RWPE1 (cell line): Measurements from ENCODE around the gene HYLS1.
A peak's percentile ranks its signal among the peaks of the same experiment; 100 is the strongest.

Experiments
- CTCF ChIA-PET: fragments of 350-600 bp; sonication (Branson Sonifier 250); formaldehyde crosslinking; extraction: SDS; loops from one replicate; lab custom pipeline; 2021; lab: Yijun Ruan, JAX
- POLR2A ChIA-PET: fragments of 400-600 bp; formaldehyde crosslinking; extraction: SDS; loops from one replicate; lab custom pipeline; 2020; ENCODE audit warnings: antibody characterized with exemption; ENCODE audit not compliant: low non-redundant PET; lab: Yijun Ruan, JAX
- DNase-seq: peaks from one replicate; pipeline ENCODE4 v3.0.0; 2012; ENCODE audit warnings: low spot score
- H3K27ac ChIP-seq: fragments of 450-650 bp; 2 replicates; pipeline ENCODE4 v1.5.1; 2017
- TF ChIP-seq, protein P1 (sequence below): fragments of 450-650 bp; conservative IDR thresholded peaks from 2 replicates; pipeline ENCODE4 v1.5.1; 2017; ENCODE audit warnings: low read depth, mild to moderate bottlenecking

HYLS1 gene

DNA sequence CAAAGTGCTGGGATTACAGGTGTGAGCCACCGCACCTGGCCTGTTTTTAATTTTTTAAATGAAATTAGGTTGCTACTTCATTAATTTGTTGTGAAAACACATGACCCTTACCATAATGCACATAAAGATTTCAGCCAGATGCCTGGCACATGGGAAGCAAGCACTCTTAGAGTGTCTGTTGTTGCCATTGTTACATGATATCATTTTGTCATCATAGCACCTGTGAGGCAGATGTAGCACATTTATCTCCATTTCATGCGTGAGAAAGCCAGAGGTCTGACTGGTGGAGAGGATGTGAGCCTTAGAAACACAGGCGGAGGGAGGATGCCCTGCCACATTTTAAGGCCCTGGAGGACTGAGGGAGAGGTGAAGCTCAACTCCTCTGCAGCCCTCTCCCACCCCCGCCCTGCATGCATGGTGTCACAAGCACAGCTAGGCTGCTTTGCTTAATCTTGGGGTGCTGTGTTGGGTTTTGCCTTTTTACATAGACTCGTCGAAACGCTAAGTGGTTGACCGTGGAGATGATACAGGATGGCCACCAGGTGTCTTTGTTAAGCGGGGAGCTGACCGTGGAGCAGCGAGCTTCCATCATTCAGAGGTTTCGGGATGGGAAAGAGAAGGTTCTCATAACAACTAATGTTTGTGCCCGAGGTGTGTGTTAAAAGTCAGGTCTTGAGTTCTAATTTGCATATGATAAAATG is 30.8 kb downstream of the HYLS1 start:
- no peak for DNase-seq
- CTCF ChIA-PET = interaction anchor here (0.9 to 1.1 kb wide), 2 partner anchors 10 to 144 kb away, joined by 3 read pairs; no protein-coding TSS in a partner anchor
- POLR2A ChIA-PET = no interaction called here
- TF ChIP-seq, protein P1, sequence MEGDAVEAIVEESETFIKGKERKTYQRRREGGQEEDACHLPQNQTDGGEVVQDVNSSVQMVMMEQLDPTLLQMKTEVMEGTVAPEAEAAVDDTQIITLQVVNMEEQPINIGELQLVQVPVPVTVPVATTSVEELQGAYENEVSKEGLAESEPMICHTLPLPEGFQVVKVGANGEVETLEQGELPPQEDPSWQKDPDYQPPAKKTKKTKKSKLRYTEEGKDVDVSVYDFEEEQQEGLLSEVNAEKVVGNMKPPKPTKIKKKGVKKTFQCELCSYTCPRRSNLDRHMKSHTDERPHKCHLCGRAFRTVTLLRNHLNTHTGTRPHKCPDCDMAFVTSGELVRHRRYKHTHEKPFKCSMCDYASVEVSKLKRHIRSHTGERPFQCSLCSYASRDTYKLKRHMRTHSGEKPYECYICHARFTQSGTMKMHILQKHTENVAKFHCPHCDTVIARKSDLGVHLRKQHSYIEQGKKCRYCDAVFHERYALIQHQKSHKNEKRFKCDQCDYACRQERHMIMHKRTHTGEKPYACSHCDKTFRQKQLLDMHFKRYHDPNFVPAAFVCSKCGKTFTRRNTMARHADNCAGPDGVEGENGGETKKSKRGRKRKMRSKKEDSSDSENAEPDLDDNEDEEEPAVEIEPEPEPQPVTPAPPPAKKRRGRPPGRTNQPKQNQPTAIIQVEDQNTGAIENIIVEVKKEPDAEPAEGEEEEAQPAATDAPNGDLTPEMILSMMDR = no peak
- no peak overlapping the region for H3K27ac ChIP-seq

GRCh38 chr11:125921042-125921441 is 33.6 kb downstream of the HYLS1 start:
- no peak overlapping the region for H3K27ac ChIP-seq
- TF ChIP-seq, protein P1 = no peak
- CTCF ChIA-PET = interaction anchor here (1.0 kb wide), 1 partner anchor 273 kb away, joined by 4 read pairs; no protein-coding TSS in a partner anchor
- POLR2A ChIA-PET = no interaction called here
- no peak for DNase-seq

DNA sequence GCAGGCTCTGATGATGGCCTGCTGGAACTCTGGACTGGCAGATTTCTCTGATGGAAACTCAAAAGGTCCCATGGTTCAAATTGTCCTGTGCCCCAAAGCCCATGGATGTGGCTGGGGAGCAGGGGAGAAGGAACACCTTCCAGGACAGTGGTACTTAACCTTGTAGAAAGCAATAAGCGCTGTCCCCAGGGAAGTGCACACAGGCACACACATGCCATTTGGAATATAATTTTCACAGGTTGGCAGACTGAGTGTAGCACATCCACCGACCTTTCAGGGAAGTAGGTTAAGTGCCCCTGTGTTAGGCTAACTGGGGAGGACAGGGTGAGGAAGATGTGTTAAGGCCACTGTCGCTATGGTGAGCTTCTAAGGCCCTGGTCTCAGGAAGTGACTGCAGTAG is 34.7 kb downstream of the HYLS1 start:
- ChIA-PET CTCF (no interaction called here), POLR2A (no interaction called here)
- no peak for DNase-seq
- no peak overlapping the region for H3K27ac ChIP-seq
- TF ChIP-seq, protein P1 = no peak

- H3K27ac ChIP-seq = no peak overlapping the region
- TF ChIP-seq, protein P1 = peak; percentile 89
- DNase-seq = peak; percentile 67
- ChIA-PET POLR2A (no interaction called here), CTCF (interaction anchor here (0.6 to 1.2 kb wide), 6 partner anchors 19 to 613 kb away, joined by 4 to 10 read pairs (median 6); partner anchors contain the start of gene PUS3)
These were observed 35.6 kb downstream of the HYLS1 start for GRCh38 chr11:125923012-125923579.

DNA sequence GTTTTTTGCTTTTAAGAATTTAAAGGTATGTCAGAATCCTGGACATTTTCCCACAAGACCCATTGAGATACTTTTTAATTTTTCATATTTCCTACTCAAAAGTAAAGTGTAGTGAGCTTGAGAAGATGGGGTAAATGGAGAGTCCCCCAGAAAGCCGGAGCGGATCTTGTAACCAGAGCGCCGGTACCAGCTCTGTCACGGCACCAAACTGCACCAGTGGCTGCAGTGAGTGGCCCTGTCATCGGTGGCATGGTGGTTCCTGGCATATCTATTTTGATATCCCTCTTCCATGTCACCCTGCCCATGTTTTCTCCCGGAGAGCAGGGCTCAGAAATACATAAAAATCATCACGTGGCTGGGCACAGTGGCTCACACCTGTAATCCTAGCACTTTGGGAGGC is 36.2 kb downstream of the HYLS1 start:
- ChIA-PET CTCF (interaction anchor here (0.7 to 1.2 kb wide), 5 partner anchors 19 to 286 kb away, joined by 4 to 10 read pairs (median 7); partner anchors contain the start of gene PUS3), POLR2A (no interaction called here)
- TF ChIP-seq, protein P1 = no peak
- no peak overlapping the region for H3K27ac ChIP-seq
- DNase-seq = no peak

GRCh38 chr11:125924384-125925007 is 37.0 kb downstream of the HYLS1 start:
- POLR2A ChIA-PET = no interaction called here
- H3K27ac ChIP-seq = no peak overlapping the region
- CTCF ChIA-PET = interaction anchor here (0.6 to 2.3 kb wide), 2 partner anchors 152 to 269 kb away, joined by 6 to 7 read pairs; no protein-coding TSS in a partner anchor
- DNase-seq = no peak
- TF ChIP-seq, protein P1 = no peak
